HEK293 (cell line): ENCODE data around the gene MRPL48.

Source experiments
- CTCF ChIA-PET: fragments of 350-600 bp; formaldehyde crosslinking; extraction: SDS; loops from one replicate; lab custom pipeline; 2021; ENCODE audit warnings: antibody characterized with exemption; lab: Yijun Ruan, JAX
- POLR2A ChIA-PET: fragments of 300-600 bp; formaldehyde crosslinking; extraction: SDS; loops from one replicate; lab custom pipeline; 2020; ENCODE audit warnings: antibody characterized with exemption, inconsistent platforms; lab: Yijun Ruan, JAX
- H3K27ac ChIP-seq: fragments of 200-500 bp; sonication (Bioruptor generic); 2 replicates; pipeline ENCODE4 v1.5.1; 2014; ENCODE audit warnings: low read depth, low read length, control low read depth, inconsistent platforms; ENCODE audit errors: extremely low read depth
- H3K36me3 ChIP-seq, 2 experiments: fragments of 200-500 bp in 1 of 2; sonication (Bioruptor generic) in 1 of 2; 1 replicate in 1 of 2; 2 replicates in 1 of 2; pipeline ENCODE4 v1.5.1; 2014 to 2017; ENCODE audit warnings: inconsistent platforms in 2 of 2, low read length in 2 of 2; ENCODE audit not compliant: control insufficient read depth in 2 of 2, insufficient read depth in 1 of 2
- H3K4me1 ChIP-seq: fragments of 200-500 bp; sonication (Bioruptor generic); 2 replicates; pipeline ENCODE4 v1.5.1; 2014; ENCODE audit warnings: mild to moderate bottlenecking, low read length, inconsistent platforms; ENCODE audit not compliant: control insufficient read depth, insufficient read depth
- H3K4me3 ChIP-seq: 2 replicates; pipeline ENCODE4 v1.5.1; 2011; ENCODE audit warnings: low read depth, mild to moderate bottlenecking, control low read depth, low read length, moderate library complexity
- H3K9me3 ChIP-seq: fragments of 200-500 bp; sonication (Bioruptor generic); 2 replicates; pipeline ENCODE4 v1.5.1; 2014; ENCODE audit warnings: low read depth, low read length, inconsistent platforms; ENCODE audit not compliant: control insufficient read depth, insufficient read depth
- HIC1 ChIP-seq: fragments of 450-650 bp; formaldehyde crosslinking; IDR thresholded peaks from 2 replicates; pipeline ENCODE4 v1.5.1; 2016; ENCODE audit warnings: missing biosample characterization, missing genetic modification characterization
- KLF8 ChIP-seq: fragments of 450-650 bp; formaldehyde crosslinking; IDR thresholded peaks from 2 replicates; pipeline ENCODE4 v1.5.1; 2016; ENCODE audit warnings: missing biosample characterization, missing genetic modification characterization
- PRDM6 ChIP-seq: fragments of 450-650 bp; formaldehyde crosslinking; IDR thresholded peaks from 2 replicates; pipeline ENCODE4 v1.5.1; 2017; ENCODE audit warnings: missing biosample characterization, missing genetic modification characterization
- TCF7L2 ChIP-seq: IDR thresholded peaks from 2 replicates; pipeline ENCODE4 v1.6.1; 2011; ENCODE audit warnings: low read depth, mild to moderate bottlenecking, inconsistent platforms, low read length, moderate library complexity, borderline replicate concordance
- ZNF148 ChIP-seq: fragments of 450-650 bp; formaldehyde crosslinking; IDR thresholded peaks from 2 replicates; pipeline ENCODE4 v1.5.0; 2017; ENCODE audit warnings: missing biosample characterization, missing genetic modification characterization, borderline replicate concordance
- ZNF19 ChIP-seq: fragments of 450-650 bp; formaldehyde crosslinking; IDR thresholded peaks from 2 replicates; pipeline ENCODE4; 2016; ENCODE audit warnings: missing biosample characterization, missing genetic modification characterization, low read depth
- ZNF223 ChIP-seq: fragments of 450-650 bp; formaldehyde crosslinking; IDR thresholded peaks from 2 replicates; pipeline ENCODE4 v1.5.1; 2016; ENCODE audit warnings: missing biosample characterization, missing genetic modification characterization
- ZNF26 ChIP-seq: fragments of 450-650 bp; formaldehyde crosslinking; IDR thresholded peaks from 2 replicates; pipeline ENCODE4 v1.5.1; 2016; ENCODE audit warnings: missing biosample characterization, missing genetic modification characterization
- ZNF416 ChIP-seq: fragments of 450-650 bp; formaldehyde crosslinking; IDR thresholded peaks from 2 replicates; pipeline ENCODE4 v1.5.1; 2016; ENCODE audit warnings: missing biosample characterization, missing genetic modification characterization
- ZNF473 ChIP-seq: fragments of 450-650 bp; formaldehyde crosslinking; IDR thresholded peaks from 2 replicates; pipeline ENCODE4 v1.5.1; 2017; ENCODE audit warnings: missing biosample characterization, missing genetic modification characterization
- ZNF48 ChIP-seq: fragments of 450-650 bp; formaldehyde crosslinking; IDR thresholded peaks from 2 replicates; pipeline ENCODE4 v1.5.1; 2016; ENCODE audit warnings: missing biosample characterization, missing genetic modification characterization
- ZNF549 ChIP-seq: fragments of 450-650 bp; IDR thresholded peaks from 2 replicates; pipeline ENCODE4 v1.5.1; 2018; ENCODE audit warnings: missing biosample characterization, missing genetic modification characterization, mild to moderate bottlenecking, inconsistent platforms, moderate library complexity
- ZNF558 ChIP-seq: fragments of 450-650 bp; formaldehyde crosslinking; IDR thresholded peaks from 2 replicates; pipeline ENCODE4 v1.5.1; 2016; ENCODE audit warnings: missing biosample characterization, missing genetic modification characterization
- ZNF624 ChIP-seq: fragments of 450-650 bp; formaldehyde crosslinking; IDR thresholded peaks from 2 replicates; pipeline ENCODE4 v1.5.1; 2017; ENCODE audit warnings: missing biosample characterization, missing genetic modification characterization
- ZSCAN30 ChIP-seq: fragments of 450-650 bp; IDR thresholded peaks from 2 replicates; pipeline ENCODE4 v1.5.1; 2018; ENCODE audit warnings: missing biosample characterization, mild to moderate bottlenecking, missing genetic modification characterization, moderate library complexity
- TF ChIP-seq, protein P1 (sequence below): fragments of 450-650 bp; formaldehyde crosslinking; IDR thresholded peaks from 2 replicates; pipeline ENCODE4 v1.5.1; 2017; ENCODE audit warnings: missing biosample characterization, mild to moderate bottlenecking, missing genetic modification characterization, moderate library complexity
- TF ChIP-seq, protein P2 (sequence below): sonication (generic); formaldehyde crosslinking; IDR thresholded peaks from 2 replicates; pipeline ENCODE4 v1.8.1; 2022; ENCODE audit warnings: mild to moderate bottlenecking, moderate library complexity, missing genetic modification reagents

The MRPL48 gene

DNA sequence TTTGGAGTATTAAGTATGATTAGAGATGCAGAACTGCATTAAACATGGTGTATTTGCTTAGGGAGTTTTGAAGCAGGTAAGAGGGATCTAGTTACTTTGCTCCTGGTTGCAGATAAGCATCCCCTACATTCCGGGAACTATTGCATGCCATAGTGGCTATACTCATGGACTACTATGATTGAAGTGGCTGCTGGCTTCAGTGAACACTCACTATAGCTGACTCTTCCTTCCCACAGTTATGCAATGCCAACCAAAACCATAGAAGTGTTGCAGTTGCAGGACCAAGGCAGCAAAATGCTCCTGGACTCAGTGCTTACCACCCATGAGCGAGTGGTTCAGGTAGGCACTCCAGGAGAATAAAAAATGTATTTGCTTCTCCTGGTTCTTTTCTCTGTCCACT lies 72.0 kb downstream of the MRPL48 start:
- POLR2A ChIA-PET, result interaction anchor here (0.6 kb wide), 1 partner anchor 14 kb away, joined by 3 read pairs; no protein-coding TSS in a partner anchor
- Histone ChIP-seq H3K9me3 (no peaks in the 10 kb centered on the region), H3K4me3 (no peak overlapping the region), H3K27ac (no peak overlapping the region), H3K36me3 (peaks cover 0 to 22% of the 10 kb centered on the region in 2 experiments; a peak in 1 of 3 replicates), H3K4me1 (no peaks in the 10 kb centered on the region)
- CTCF ChIA-PET, result no interaction called here
- TF ChIP-seq ZNF416 (tag by site-specific recombination) (no peak), ZNF223 (no peak), KLF8 (no peak), ZNF26 (tag by site-specific recombination) (no peak), TCF7L2 (no peak), ZNF624 (tag by site-specific recombination) (no peak), ZNF473 (no peak), HIC1 (tag by site-specific recombination) (no peak), ZSCAN30 (tag by site-specific recombination) (no peak), ZNF19 (tag by site-specific recombination) (no peak), ZNF558 (tag by site-specific recombination) (no peak), ZNF549 (tag by site-specific recombination) (no peak), ZNF48 (tag by site-specific recombination) (no peak), PRDM6 (tag by site-specific recombination) (no peak), ZNF148 (tag by site-specific recombination) (no peak)
- TF ChIP-seq, protein P1, sequence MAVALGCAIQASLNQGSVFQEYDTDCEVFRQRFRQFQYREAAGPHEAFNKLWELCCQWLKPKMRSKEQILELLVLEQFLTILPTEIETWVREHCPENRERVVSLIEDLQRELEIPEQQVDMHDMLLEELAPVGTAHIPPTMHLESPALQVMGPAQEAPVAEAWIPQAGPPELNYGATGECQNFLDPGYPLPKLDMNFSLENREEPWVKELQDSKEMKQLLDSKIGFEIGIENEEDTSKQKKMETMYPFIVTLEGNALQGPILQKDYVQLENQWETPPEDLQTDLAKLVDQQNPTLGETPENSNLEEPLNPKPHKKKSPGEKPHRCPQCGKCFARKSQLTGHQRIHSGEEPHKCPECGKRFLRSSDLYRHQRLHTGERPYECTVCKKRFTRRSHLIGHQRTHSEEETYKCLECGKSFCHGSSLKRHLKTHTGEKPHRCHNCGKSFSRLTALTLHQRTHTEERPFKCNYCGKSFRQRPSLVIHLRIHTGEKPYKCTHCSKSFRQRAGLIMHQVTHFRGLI (tag by site-specific recombination), result no peak
- TF ChIP-seq, protein P2, sequence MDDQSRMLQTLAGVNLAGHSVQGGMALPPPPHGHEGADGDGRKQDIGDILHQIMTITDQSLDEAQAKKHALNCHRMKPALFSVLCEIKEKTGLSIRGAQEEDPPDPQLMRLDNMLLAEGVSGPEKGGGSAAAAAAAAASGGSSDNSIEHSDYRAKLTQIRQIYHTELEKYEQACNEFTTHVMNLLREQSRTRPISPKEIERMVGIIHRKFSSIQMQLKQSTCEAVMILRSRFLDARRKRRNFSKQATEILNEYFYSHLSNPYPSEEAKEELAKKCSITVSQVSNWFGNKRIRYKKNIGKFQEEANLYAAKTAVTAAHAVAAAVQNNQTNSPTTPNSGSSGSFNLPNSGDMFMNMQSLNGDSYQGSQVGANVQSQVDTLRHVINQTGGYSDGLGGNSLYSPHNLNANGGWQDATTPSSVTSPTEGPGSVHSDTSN (CRISPR knock-in tag), result no peak
